Muscle layer of duodenum (tissue), 2 donors: ENCODE results near the gene VTI1A.
"Not testable (repeated sequence)": the region's sequence is repeated elsewhere in the genome, so short reads cannot be mapped to it uniquely, and the experiment has no call there.

ENCODE experiments used
- H3K27ac ChIP-seq: one replicate; pipeline ENCODE4 v1.7.0; 2013; ENCODE audit warnings: mild to moderate bottlenecking, low read length
- H3K27me3 ChIP-seq: one replicate; pipeline ENCODE4 v1.7.0; 2013; ENCODE audit warnings: low read depth, mild to moderate bottlenecking, control low read depth, low read length
- H3K36me3 ChIP-seq, 2 donors: one replicate each; pipeline ENCODE4 v1.7.0; 2013; ENCODE audit warnings: low read length in 2 of 2, control low read depth in 1 of 2, mild to moderate bottlenecking in 1 of 2; ENCODE audit not compliant: insufficient read depth in 2 of 2, control insufficient read depth in 1 of 2
- H3K4me1 ChIP-seq, 2 donors: one replicate each; pipeline ENCODE4 v1.7.0; 2013; ENCODE audit warnings: low read length in 2 of 2, mild to moderate bottlenecking in 2 of 2, control low read depth in 1 of 2, moderate library complexity in 1 of 2; ENCODE audit not compliant: insufficient read depth in 2 of 2, control insufficient read depth in 1 of 2
- H3K4me3 ChIP-seq, 2 donors: one replicate each; pipeline ENCODE4 v1.7.0; 2013; ENCODE audit warnings: low read length in 2 of 2, low read depth in 1 of 2, mild to moderate bottlenecking in 1 of 2
- H3K9me3 ChIP-seq, 2 donors: one replicate each; pipeline ENCODE4 v1.7.0; 2013; ENCODE audit warnings: low read length in 2 of 2, control low read depth in 1 of 2, mild to moderate bottlenecking in 1 of 2; ENCODE audit not compliant: control insufficient read depth in 1 of 2
- donor health status: healthy.

Gene VTI1A

DNA sequence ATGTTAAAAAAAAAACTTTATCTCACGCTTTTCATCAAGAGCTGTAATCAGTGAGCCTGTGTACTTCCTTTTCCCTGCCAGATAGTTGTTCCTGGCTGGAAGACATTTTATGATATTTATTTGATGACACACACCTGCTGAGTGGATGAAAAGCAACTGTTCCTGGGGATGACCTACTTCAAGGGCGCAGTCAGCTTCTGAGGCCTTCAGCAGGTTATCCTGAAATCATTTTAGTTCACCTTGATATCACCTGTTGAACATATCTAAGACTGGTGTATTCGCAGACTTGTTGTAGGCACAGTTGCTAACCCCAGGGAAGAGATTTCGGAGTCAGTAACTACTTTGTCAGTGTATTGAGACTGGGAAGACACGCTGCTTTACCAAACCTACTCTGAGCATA lies 268.6 kb downstream of the VTI1A start:
- no peaks in the 10 kb centered on the region for H3K9me3 ChIP-seq
- H3K4me1 ChIP-seq = no peaks in the 10 kb centered on the region
- H3K36me3 ChIP-seq = no peaks in the 10 kb centered on the region
- H3K27me3 ChIP-seq = no peaks in the 10 kb centered on the region
- no peak overlapping the region for H3K4me3 ChIP-seq
- no peak overlapping the region for H3K27ac ChIP-seq

DNA sequence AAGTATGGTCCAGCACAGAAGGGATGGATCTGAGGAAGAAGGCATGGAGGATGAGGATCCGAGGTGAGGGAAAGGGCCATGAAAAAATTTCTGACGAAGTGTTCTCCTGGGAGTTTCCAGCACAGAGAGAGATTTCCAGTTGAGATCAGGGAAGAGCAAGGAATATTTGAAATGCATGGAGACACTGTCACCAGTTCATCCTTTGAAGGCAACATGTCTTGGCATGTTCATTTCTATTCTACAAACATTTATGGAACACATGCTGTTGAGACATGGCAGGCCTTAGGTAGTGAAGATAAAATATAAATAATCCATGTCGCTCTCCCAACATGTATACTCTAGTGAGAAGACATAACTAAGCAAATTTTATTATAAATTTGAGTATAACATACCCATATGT lies 269.1 kb downstream of the VTI1A start:
- no peak overlapping the region for H3K4me3 ChIP-seq
- no peaks in the 10 kb centered on the region for H3K36me3 ChIP-seq
- no peaks in the 10 kb centered on the region for H3K9me3 ChIP-seq
- H3K27ac ChIP-seq = no peak overlapping the region
- no peaks in the 10 kb centered on the region for H3K27me3 ChIP-seq
- no peaks in the 10 kb centered on the region for H3K4me1 ChIP-seq

- H3K27ac ChIP-seq = no peak overlapping the region
These were observed 270.0 kb downstream of the VTI1A start for GRCh38 chr10:112716924-112717413.

GRCh38 chr10:112720178-112720577 lies 273.2 kb downstream of the VTI1A start:
- Histone ChIP-seq H3K4me1 (no peaks in the 10 kb centered on the region), H3K4me3 (no peak overlapping the region), H3K9me3 (no peaks in the 10 kb centered on the region), H3K36me3 (no peaks in the 10 kb centered on the region), H3K27me3 (no peaks in the 10 kb centered on the region), H3K27ac (no peak overlapping the region)

More at GRCh38 chr10:112716924-112717413, 270.0 kb downstream of the VTI1A start:
- no peaks in the 10 kb centered on the region for H3K27me3 ChIP-seq
- H3K4me3 ChIP-seq = no peak overlapping the region
- H3K9me3 ChIP-seq = no peaks in the 10 kb centered on the region
- H3K4me1 ChIP-seq = no peaks in the 10 kb centered on the region
- no peaks in the 10 kb centered on the region for H3K36me3 ChIP-seq

- Histone ChIP-seq H3K4me1 (no peaks in the 10 kb centered on the region), H3K27me3 (no peaks in the 10 kb centered on the region), H3K27ac (no peak overlapping the region), H3K9me3 (no peaks in the 10 kb centered on the region), H3K36me3 (no peaks in the 10 kb centered on the region), H3K4me3 (no peak overlapping the region)
These were observed 274.2 kb downstream of the VTI1A start for GRCh38 chr10:112721080-112721698.

- Histone ChIP-seq H3K9me3 (no peaks in the 10 kb centered on the region), H3K27me3 (no peaks in the 10 kb centered on the region), H3K4me3 (no peak overlapping the region), H3K36me3 (no peaks in the 10 kb centered on the region), H3K4me1 (no peaks in the 10 kb centered on the region), H3K27ac (no peak overlapping the region)
These were observed 275.7 kb downstream of the VTI1A start for GRCh38 chr10:112722758-112723157.

GRCh38 chr10:112723876-112724275 lies 276.9 kb downstream of the VTI1A start:
- Histone ChIP-seq H3K27me3 (no peaks in the 10 kb centered on the region), H3K36me3 (no peaks in the 10 kb centered on the region), H3K9me3 (no peaks in the 10 kb centered on the region), H3K4me3 (no peak overlapping the region), H3K4me1 (no peaks in the 10 kb centered on the region), H3K27ac (no peak overlapping the region)

GRCh38 chr10:112724404-112724991 lies 277.5 kb downstream of the VTI1A start:
- H3K4me3 ChIP-seq = no peak overlapping the region
- no peaks in the 10 kb centered on the region for H3K9me3 ChIP-seq
- H3K27me3 ChIP-seq = no peaks in the 10 kb centered on the region
- no peak overlapping the region for H3K27ac ChIP-seq
- no peaks in the 10 kb centered on the region for H3K4me1 ChIP-seq
- H3K36me3 ChIP-seq = no peaks in the 10 kb centered on the region

GRCh38 chr10:112728118-112728883 lies 281.3 kb downstream of the VTI1A start:
- no peaks in the 10 kb centered on the region for H3K36me3 ChIP-seq
- no peaks in the 10 kb centered on the region for H3K4me1 ChIP-seq
- no peaks in the 10 kb centered on the region for H3K9me3 ChIP-seq
- no peak overlapping the region for H3K27ac ChIP-seq
- H3K4me3 ChIP-seq = no peak overlapping the region
- no peaks in the 10 kb centered on the region for H3K27me3 ChIP-seq

DNA sequence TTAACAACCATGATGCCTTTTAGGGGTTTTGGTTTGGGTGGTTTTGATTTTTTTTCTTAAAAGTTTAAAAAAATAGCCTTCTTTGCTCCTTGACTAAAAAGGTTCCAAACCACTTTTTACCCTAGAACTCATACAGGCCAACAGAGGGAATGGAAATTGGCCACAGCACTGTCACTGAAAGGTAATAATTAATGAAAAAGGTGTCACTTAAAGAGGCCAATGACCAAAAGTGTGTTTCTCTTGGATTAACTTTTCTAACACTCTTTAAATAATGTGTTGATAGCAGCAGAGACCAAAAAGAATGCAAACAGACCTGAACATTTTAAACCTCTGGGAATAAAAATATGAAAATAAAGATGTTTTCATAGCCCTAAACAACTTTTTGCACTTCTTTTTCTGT lies 282.0 kb downstream of the VTI1A start:
- Histone ChIP-seq H3K36me3 (no peaks in the 10 kb centered on the region), H3K27me3 (no peaks in the 10 kb centered on the region), H3K4me3 (no peak overlapping the region), H3K4me1 (no peaks in the 10 kb centered on the region), H3K27ac (no peak overlapping the region), H3K9me3 (no peaks in the 10 kb centered on the region)

DNA sequence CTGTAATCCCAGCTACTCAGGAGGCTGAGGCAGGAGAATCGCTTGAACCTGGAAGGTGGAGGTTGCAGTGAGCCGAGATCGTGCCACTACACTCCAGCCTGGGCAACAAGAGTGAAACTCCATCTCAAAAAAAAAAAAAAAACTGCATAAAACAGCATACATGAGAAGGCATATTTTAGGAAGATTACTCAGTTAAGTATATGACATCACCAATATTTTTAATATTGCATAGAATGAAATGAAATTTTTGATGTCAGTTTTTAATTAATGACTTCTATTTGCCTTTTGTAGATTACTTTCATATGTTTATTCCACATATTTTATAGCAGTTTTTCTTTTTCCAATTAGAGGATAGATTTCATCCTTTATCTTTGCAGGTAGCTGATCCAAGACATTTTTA lies 284.4 kb downstream of the VTI1A start:
- H3K9me3 ChIP-seq = not testable (repeated sequence)

More for the DNA sequence above, 284.4 kb downstream of the VTI1A start:
- H3K4me3 ChIP-seq, H3K27ac ChIP-seq, H3K36me3 ChIP-seq, H3K4me1 ChIP-seq, H3K27me3 ChIP-seq: not testable (repeated sequence)
